GM21529 (cell line): ENCODE results near the gene ANK3.

Experiments used
- ATAC-seq: cut with Tn5 transposase; IDR thresholded peaks from one replicate; pipeline ENCODE4 v1.9.1; 2021; ENCODE audit not compliant: unreplicated experiment

Gene ANK3

GRCh38 chr10:60414111-60414510, 24.4 kb upstream of the ANK3 start:
- ATAC-seq: no peak

- ATAC-seq: no peak
Observed at GRCh38 chr10:60413306-60414012, 23.8 kb upstream of the ANK3 start.

GRCh38 chr10:60410970-60411369, 21.3 kb upstream of the ANK3 start:
- ATAC-seq: no peak

- ATAC-seq: no peak
Observed at GRCh38 chr10:60409202-60409601, 19.5 kb upstream of the ANK3 start.

- ATAC-seq: no peak
Observed at GRCh38 chr10:60406182-60406581, 16.5 kb upstream of the ANK3 start.

GRCh38 chr10:60405172-60405571, 15.5 kb upstream of the ANK3 start:
- ATAC-seq: no peak

- no peak for ATAC-seq
Observed at GRCh38 chr10:60403168-60403873, 13.6 kb upstream of the ANK3 start.

- ATAC-seq: no peak
Observed at GRCh38 chr10:60400366-60400765, 10.7 kb upstream of the ANK3 start.

GRCh38 chr10:60399328-60399727, 9.7 kb upstream of the ANK3 start:
- no peak for ATAC-seq

GRCh38 chr10:60397792-60398191, 8.1 kb upstream of the ANK3 start:
- ATAC-seq: no peak

- no peak for ATAC-seq
Observed at GRCh38 chr10:60396766-60397165, 7.1 kb upstream of the ANK3 start.

GRCh38 chr10:60395711-60396110, 6.0 kb upstream of the ANK3 start:
- no peak for ATAC-seq

GRCh38 chr10:60394446-60394845, 4.8 kb upstream of the ANK3 start:
- ATAC-seq: no peak

GRCh38 chr10:60390224-60390626, 550 bp upstream of the ANK3 start:
- ATAC-seq: no peak

- no peak for ATAC-seq
Observed at GRCh38 chr10:60388709-60389301, 870 bp downstream of the ANK3 start.

GRCh38 chr10:60388116-60388625, 1.5 kb downstream of the ANK3 start:
- no peak for ATAC-seq

GRCh38 chr10:60387531-60387930, 2.1 kb downstream of the ANK3 start:
- ATAC-seq: no peak

- no peak for ATAC-seq
Observed at GRCh38 chr10:60385399-60385738, 4.3 kb downstream of the ANK3 start.

GRCh38 chr10:60384708-60385398, 4.8 kb downstream of the ANK3 start:
- ATAC-seq: no peak

- no peak for ATAC-seq
Observed at GRCh38 chr10:60384011-60384410, 5.7 kb downstream of the ANK3 start.

GRCh38 chr10:60382946-60383681, 6.6 kb downstream of the ANK3 start:
- ATAC-seq: no peak
